ENCODE measurements around the gene SNRPB2.

DNA sequence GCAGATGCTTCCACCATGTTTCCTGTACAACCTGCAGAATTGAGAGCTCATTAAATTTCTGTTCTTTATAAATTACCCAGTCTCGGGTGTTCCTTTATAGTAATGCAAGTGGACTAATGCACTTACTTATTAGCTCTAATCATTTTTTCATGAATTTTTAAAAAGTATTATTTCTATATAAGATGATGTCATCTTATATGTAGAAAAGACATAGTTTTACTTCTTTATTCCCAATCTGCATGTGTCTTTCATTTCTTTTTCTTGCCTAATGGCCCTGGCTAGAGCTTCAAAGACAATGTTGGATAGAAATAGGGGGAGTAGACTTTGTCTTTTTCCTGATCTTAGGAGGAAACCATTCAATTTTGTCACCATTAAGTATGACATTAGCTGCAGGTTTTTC, 46.1 kb downstream of the SNRPB2 start:
- TF ChIP-seq, protein P1, sequence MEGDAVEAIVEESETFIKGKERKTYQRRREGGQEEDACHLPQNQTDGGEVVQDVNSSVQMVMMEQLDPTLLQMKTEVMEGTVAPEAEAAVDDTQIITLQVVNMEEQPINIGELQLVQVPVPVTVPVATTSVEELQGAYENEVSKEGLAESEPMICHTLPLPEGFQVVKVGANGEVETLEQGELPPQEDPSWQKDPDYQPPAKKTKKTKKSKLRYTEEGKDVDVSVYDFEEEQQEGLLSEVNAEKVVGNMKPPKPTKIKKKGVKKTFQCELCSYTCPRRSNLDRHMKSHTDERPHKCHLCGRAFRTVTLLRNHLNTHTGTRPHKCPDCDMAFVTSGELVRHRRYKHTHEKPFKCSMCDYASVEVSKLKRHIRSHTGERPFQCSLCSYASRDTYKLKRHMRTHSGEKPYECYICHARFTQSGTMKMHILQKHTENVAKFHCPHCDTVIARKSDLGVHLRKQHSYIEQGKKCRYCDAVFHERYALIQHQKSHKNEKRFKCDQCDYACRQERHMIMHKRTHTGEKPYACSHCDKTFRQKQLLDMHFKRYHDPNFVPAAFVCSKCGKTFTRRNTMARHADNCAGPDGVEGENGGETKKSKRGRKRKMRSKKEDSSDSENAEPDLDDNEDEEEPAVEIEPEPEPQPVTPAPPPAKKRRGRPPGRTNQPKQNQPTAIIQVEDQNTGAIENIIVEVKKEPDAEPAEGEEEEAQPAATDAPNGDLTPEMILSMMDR (optimal IDR thresholded peaks at IDR 0.05 in 1 of 3, IDR thresholded peaks at IDR 0.05 in 1 of 3, conservative IDR thresholded peaks at IDR 0.05 in 1 of 3; ENCODE audit: extremely low read depth in 1 of 3, insufficient read depth in 2 of 3, low read length in 3 of 3), result no peak
- TF ChIP-seq EZH2 (IDR thresholded peaks at IDR 0.05; ENCODE audit: low read length), result no peak

Data from keratinocyte (primary cell).